Fibroblast of villous mesenchyme (primary cell): Measurements from ENCODE around the gene S100A10. TPM values are rescaled to one million over a fixed set of nuclear protein-coding genes. Genes with fewer than 3 reads are reported as not detected.
A peak's percentile ranks its signal among the peaks of the same experiment; 100 is the strongest.

Experiments
- DNase-seq: peaks from one replicate; pipeline ENCODE4 v3.0.0-alpha.2; 2010; ENCODE audit warnings: low read depth
- H3K4me3 ChIP-seq: 2 replicates; pipeline ENCODE4 v1.5.1; 2011; ENCODE audit warnings: low read depth, mild to moderate bottlenecking, low read length
- CTCF ChIP-seq: IDR thresholded peaks from 2 replicates; pipeline ENCODE4 v1.5.1; 2012; ENCODE audit warnings: low read depth, mild to moderate bottlenecking, low read length; ENCODE audit not compliant: insufficient read depth
- total RNA-seq: library from RNA; depleted of rRNA; stranded (reverse); fragments of >200 nt; gene quantifications from 2 replicates; pipeline ENCODE4 v1.2.3, GENCODE V29; 2012

Gene S100A10
- total RNA-seq, 1 donor = 70.0 TPM

GRCh38 chr1:152002960-152003359 lies 9.3 kb upstream of the S100A10 start:
- DNase-seq = no peak
- TF ChIP-seq CTCF = no peak
- no peak overlapping the region for H3K4me3 ChIP-seq

GRCh38 chr1:152001631-152002584 lies 8.2 kb upstream of the S100A10 start:
- peak; percentile 99 for TF ChIP-seq CTCF
- peak; percentile 94 for DNase-seq
- no peak overlapping the region for H3K4me3 ChIP-seq

GRCh38 chr1:152000964-152001630 lies 7.4 kb upstream of the S100A10 start:
- no peak for DNase-seq
- TF ChIP-seq CTCF = no peak
- no peak overlapping the region for H3K4me3 ChIP-seq

- DNase-seq = no peak
- H3K4me3 ChIP-seq = no peak overlapping the region
- TF ChIP-seq CTCF = no peak
Measured at GRCh38 chr1:151998611-151999362, 5.1 kb upstream of the S100A10 start.

GRCh38 chr1:151997284-151997570 lies 3.6 kb upstream of the S100A10 start:
- no peak overlapping the region for H3K4me3 ChIP-seq
- no peak for TF ChIP-seq CTCF
- DNase-seq = no peak

- TF ChIP-seq CTCF = no peak
- no peak overlapping the region for H3K4me3 ChIP-seq
- peak; percentile 71 for DNase-seq
Measured at GRCh38 chr1:151995774-151996173, 2.1 kb upstream of the S100A10 start.
